Panc1 (cell line): ENCODE measurements around the gene CD93. TPM values are rescaled to one million over a fixed set of nuclear protein-coding genes. Genes with fewer than 3 reads are reported as not detected.

Source experiments
- ATAC-seq: fragments of 200-7000 bp; cut with Tn5 transposase; 2 replicates; pipeline ENCODE4 v1.9.1; 2020; ENCODE audit warnings: mild to moderate bottlenecking, moderate library complexity
- BruUV-seq: library from RNA; stranded (reverse); fragments of 400-500 nt; replicated peaks from 2 replicates; lab custom pipeline; 2021; lab: Mats Ljungman, UMichigan
- CTCF ChIA-PET: fragments of 300-600 bp; sonication (Branson Sonifier 250); formaldehyde crosslinking; loops from one replicate; lab custom pipeline; 2022; ENCODE audit warnings: antibody characterized with exemption; lab: Charles Lee
- POLR2A ChIA-PET: fragments of 300-600 bp; sonication (Branson Sonifier 250); formaldehyde crosslinking; loops from one replicate; lab custom pipeline; 2022; ENCODE audit warnings: antibody characterized with exemption; lab: Charles Lee
- DNase-seq: peaks from one replicate; pipeline ENCODE4 v3.0.0-alpha.2; 2010; ENCODE audit warnings: low read depth, low spot score
- H3K27ac ChIP-seq: 2 replicates; pipeline ENCODE4 v1.5.1; 2011; ENCODE audit warnings: mild to moderate bottlenecking, low read length, inconsistent platforms
- H3K27me3 ChIP-seq: fragments of 200-500 bp; sonication (Bioruptor generic); 2 replicates; pipeline ENCODE4 v1.6.0; 2014; ENCODE audit warnings: low read length, inconsistent platforms; ENCODE audit not compliant: control insufficient read depth, insufficient read depth
- H3K36me3 ChIP-seq: fragments of 200-500 bp; sonication (Bioruptor generic); 2 replicates; pipeline ENCODE4 v1.5.1; 2014; ENCODE audit warnings: inconsistent platforms, mild to moderate bottlenecking, low read length, moderate library complexity; ENCODE audit not compliant: control insufficient read depth, insufficient read depth
- H3K4me1 ChIP-seq: 2 replicates; pipeline ENCODE4 v1.5.1; 2011; ENCODE audit warnings: inconsistent platforms, mild to moderate bottlenecking, low read length, moderate library complexity; ENCODE audit not compliant: control insufficient read depth, insufficient read depth
- H3K4me3 ChIP-seq, 2 experiments: 2 replicates each; pipeline ENCODE4 v1.5.1; 2011 to 2012; ENCODE audit warnings: low read depth in 2 of 2, low read length in 2 of 2, mild to moderate bottlenecking in 2 of 2, inconsistent platforms in 1 of 2, moderate library complexity in 1 of 2
- H3K9me3 ChIP-seq: fragments of 200-500 bp; sonication (Bioruptor generic); 2 replicates; pipeline ENCODE4 v1.5.1; 2014; ENCODE audit warnings: low read depth, mild to moderate bottlenecking, inconsistent platforms, low read length, moderate library complexity; ENCODE audit not compliant: control insufficient read depth, insufficient read depth
- POLR2AphosphoS5 ChIP-seq: IDR thresholded peaks from 2 replicates; pipeline ENCODE4 v1.6.1; 2012; ENCODE audit warnings: mild to moderate bottlenecking, low read depth, low read length, moderate library complexity
- REST ChIP-seq, 2 experiments: IDR thresholded peaks; 2 replicates each; pipeline ENCODE4 v1.6.1; 2011 to 2012; ENCODE audit warnings: low read depth in 2 of 2, control low read depth in 1 of 2, low read length in 1 of 2, mild to moderate bottlenecking in 1 of 2, moderate library complexity in 1 of 2; ENCODE audit not compliant: insufficient read depth in 1 of 2
- SIN3A ChIP-seq: IDR thresholded peaks from 2 replicates; pipeline ENCODE4 v1.6.1; 2012; ENCODE audit warnings: low read depth, mild to moderate bottlenecking, low read length, moderate library complexity, borderline replicate concordance; ENCODE audit not compliant: insufficient read depth
- TCF7L2 ChIP-seq: IDR thresholded peaks from 2 replicates; pipeline ENCODE4 v1.6.1; 2011; ENCODE audit warnings: mild to moderate bottlenecking, low read depth, low read length, inconsistent platforms
- in situ Hi-C: cut with HindIII; loops from 2 replicates; pipeline ENCODE4 v1.10.0; 2016; ENCODE audit warnings: low sequenced_read_pairs, low pct_unique_long_range_greater_than_20kb
- intact Hi-C: fragments of 100-400 bp; cut with micrococcal nuclease; formaldehyde crosslinking; loops from one replicate; pipeline ENCODE4 v1.10.0; 2022; ENCODE audit not compliant: unreplicated experiment
- total RNA-seq: library from RNA; stranded (reverse); gene quantifications from one replicate; pipeline ENCODE4 v1.2.1, GENCODE V29; 2021; ENCODE audit not compliant: unreplicated experiment
- TF ChIP-seq, protein P1 (sequence below): fragments of 450-650 bp; IDR thresholded peaks from 2 replicates; pipeline ENCODE4 v1.5.1; 2017; ENCODE audit warnings: mild to moderate bottlenecking

CD93 gene
- total RNA-seq, 1 experiment from 2014 or later, result 0.10 TPM

- intact Hi-C loops (no loop called here), in situ Hi-C loops (no loop called here)
- ChIA-PET CTCF (no interaction called here), POLR2A (no interaction called here)
- DNase-seq, result no peak
- Histone ChIP-seq H3K36me3 (no peaks in the 10 kb centered on the region), H3K4me3 (peak overlapping the region in 1 of 2 experiments; percentile 56; a peak in 2 of 4 replicates), H3K27me3 (peaks cover 22% of the 10 kb centered on the region), H3K27ac (no peak overlapping the region), H3K9me3 (no peaks in the 10 kb centered on the region), H3K4me1 (peaks cover 8% of the 10 kb centered on the region)
- no TSS peak for BruUV-seq
- TF ChIP-seq REST (IDR thresholded peaks at IDR 0.05; ENCODE audit: insufficient read depth in 1 of 2, low read depth in 2 of 2, low read length in 1 of 2) (no peak), SIN3A (no peak), POLR2AphosphoS5 (no peak), TCF7L2 (no peak)
- TF ChIP-seq, protein P1, sequence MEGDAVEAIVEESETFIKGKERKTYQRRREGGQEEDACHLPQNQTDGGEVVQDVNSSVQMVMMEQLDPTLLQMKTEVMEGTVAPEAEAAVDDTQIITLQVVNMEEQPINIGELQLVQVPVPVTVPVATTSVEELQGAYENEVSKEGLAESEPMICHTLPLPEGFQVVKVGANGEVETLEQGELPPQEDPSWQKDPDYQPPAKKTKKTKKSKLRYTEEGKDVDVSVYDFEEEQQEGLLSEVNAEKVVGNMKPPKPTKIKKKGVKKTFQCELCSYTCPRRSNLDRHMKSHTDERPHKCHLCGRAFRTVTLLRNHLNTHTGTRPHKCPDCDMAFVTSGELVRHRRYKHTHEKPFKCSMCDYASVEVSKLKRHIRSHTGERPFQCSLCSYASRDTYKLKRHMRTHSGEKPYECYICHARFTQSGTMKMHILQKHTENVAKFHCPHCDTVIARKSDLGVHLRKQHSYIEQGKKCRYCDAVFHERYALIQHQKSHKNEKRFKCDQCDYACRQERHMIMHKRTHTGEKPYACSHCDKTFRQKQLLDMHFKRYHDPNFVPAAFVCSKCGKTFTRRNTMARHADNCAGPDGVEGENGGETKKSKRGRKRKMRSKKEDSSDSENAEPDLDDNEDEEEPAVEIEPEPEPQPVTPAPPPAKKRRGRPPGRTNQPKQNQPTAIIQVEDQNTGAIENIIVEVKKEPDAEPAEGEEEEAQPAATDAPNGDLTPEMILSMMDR, result no peak
- peak; percentile 22; the same call in 1 of the 2 replicates for ATAC-seq
Measured at GRCh38 chr20:23047738-23048214, 38.3 kb downstream of the CD93 start.

DNA sequence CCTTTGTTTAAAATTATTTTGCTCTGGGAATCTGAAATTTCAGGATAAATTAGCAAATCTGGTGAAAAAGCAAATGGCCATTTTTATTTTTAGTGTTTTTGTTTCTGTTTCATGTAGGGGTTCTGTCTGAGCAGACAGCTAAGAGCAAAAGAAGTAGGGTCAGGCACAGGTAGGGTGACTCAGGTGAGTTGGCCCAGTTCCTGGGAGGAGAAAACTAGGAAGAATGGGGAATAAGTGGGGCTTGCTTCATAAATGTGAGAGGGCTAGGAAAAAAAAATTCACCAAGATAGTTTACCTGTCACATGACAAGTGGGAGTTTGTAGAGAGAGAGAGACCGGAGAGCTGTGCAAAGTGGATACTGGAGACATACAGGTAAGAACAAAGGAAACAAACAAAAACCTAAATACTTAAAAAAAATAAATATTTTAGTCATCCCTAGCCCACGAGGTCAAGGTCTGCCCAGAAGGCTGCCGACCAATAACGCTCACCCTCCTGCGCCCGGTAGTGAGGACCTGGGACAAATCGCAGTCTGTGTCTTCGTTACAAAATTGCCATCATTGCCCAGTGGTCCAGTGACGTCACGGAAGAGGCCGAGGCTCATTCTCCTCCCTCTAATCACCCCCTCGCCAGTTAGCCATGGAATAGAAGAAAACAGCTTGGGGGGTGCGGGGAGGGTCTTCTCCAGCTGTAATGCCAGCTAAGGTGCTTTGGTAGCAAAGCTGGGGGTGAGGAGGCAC lies 39.0 kb downstream of the CD93 start:
- intact Hi-C loops, result no loop called here
- ChIA-PET CTCF (no interaction called here), POLR2A (no interaction called here)
- H3K27me3 ChIP-seq, result peaks cover 23% of the 10 kb centered on the region
- TF ChIP-seq REST (IDR thresholded peaks at IDR 0.05; ENCODE audit: insufficient read depth in 1 of 2, low read depth in 2 of 2, low read length in 1 of 2) (no peak), SIN3A (no peak), POLR2AphosphoS5 (no peak), TCF7L2 (no peak)
- TF ChIP-seq, protein P1, result no peak
- ATAC-seq (no peak), DNase-seq (no peak)
- H3K36me3 ChIP-seq, result no peaks in the 10 kb centered on the region
- H3K4me3 ChIP-seq, result peak overlapping the region in 1 of 2 experiments; percentile 56; a peak in 1 of 4 replicates
- no peaks in the 10 kb centered on the region for H3K9me3 ChIP-seq
- H3K27ac ChIP-seq, result no peak overlapping the region
- in situ Hi-C loops, result no loop called here
- peaks cover 8% of the 10 kb centered on the region for H3K4me1 ChIP-seq
- BruUV-seq, result no TSS peak
